Esophagus squamous epithelium (tissue), 5 donors: ENCODE measurements around the gene GPR18. TPM values are rescaled to one million over a fixed set of nuclear protein-coding genes. Genes with fewer than 3 reads are reported as not detected.

Experiments
- DNase-seq: peaks from one replicate; lab custom pipeline; 2025; lab: John Stamatoyannopoulos, UW
- H3K27ac ChIP-seq, 4 donors: fragments of 200-600 bp; sonication (generic); one replicate each; pipeline ENCODE4 v1.5.1; 2016 to 2019; ENCODE audit warnings: mild to moderate bottlenecking in 1 of 4
- H3K27me3 ChIP-seq, 4 donors: fragments of 200-600 bp; sonication (generic); 1 replicate in 3 of 4; 2 replicates in 1 of 4; pipeline versions ENCODE4 v1.5.1 to v1.6.0; 2017 to 2021; ENCODE audit warnings: antibody characterized with exemption in 1 of 4
- H3K36me3 ChIP-seq, 3 donors: fragments of 200-600 bp; sonication (generic); one replicate each; pipeline ENCODE4 v1.5.1; 2016 to 2019
- H3K4me1 ChIP-seq, 3 donors: fragments of 200-600 bp; sonication (generic); one replicate each; pipeline ENCODE4 v1.5.1; 2017 to 2019
- H3K4me3 ChIP-seq, 4 donors: fragments of 200-600 bp; sonication (generic); 1 replicate in 3 of 4; 2 replicates in 1 of 4; pipeline ENCODE4 v1.5.1; 2016 to 2019; ENCODE audit warnings: mild to moderate bottlenecking in 2 of 4, moderate library complexity in 1 of 4
- H3K9me3 ChIP-seq, 3 donors: fragments of 200-600 bp; sonication (generic); one replicate each; pipeline ENCODE4 v1.5.1; 2016 to 2019
- POLR2A ChIP-seq, 4 donors: fragments of 450-650 bp; IDR thresholded peaks; one replicate each; pipeline ENCODE4 v1.6.1; 2017; ENCODE audit warnings: antibody characterized with exemption in 4 of 4, mild to moderate bottlenecking in 4 of 4, moderate library complexity in 3 of 4
- WGBS, 2 donors: methylation state at CpG; one replicate each; pipeline ENCODE4 v1.1.5; 2018; 5-methylcytosine and 5-hydroxymethylcytosine counted together
- intact Hi-C: fragments of 100-400 bp; cut with DNase I; formaldehyde crosslinking; loops from one replicate; pipeline ENCODE4 v1.15.0; 2022
- total RNA-seq, 4 donors: library from RNA; depleted of rRNA; stranded (reverse); fragments of >200 nt; gene quantifications; one replicate each; pipeline ENCODE4 v1.1.0, GENCODE V29; 2016
- TF ChIP-seq, protein P1 (sequence below), 6 experiments: fragments of 450-650 bp in 4 of 6; fragments of 200-600 bp in 2 of 6; sonication (generic) in 2 of 6; IDR thresholded peaks; one replicate each; pipeline ENCODE4 v1.5.1; 2016 to 2019; ENCODE audit warnings: antibody characterized with exemption in 6 of 6, mild to moderate bottlenecking in 4 of 6, moderate library complexity in 4 of 6
- donor health status: DM: yes; HTN: yes; CAD: no.

The GPR18 gene
- total RNA-seq, 4 donors from 2014 or later: 0.19 TPM; not detected in 3

DNA sequence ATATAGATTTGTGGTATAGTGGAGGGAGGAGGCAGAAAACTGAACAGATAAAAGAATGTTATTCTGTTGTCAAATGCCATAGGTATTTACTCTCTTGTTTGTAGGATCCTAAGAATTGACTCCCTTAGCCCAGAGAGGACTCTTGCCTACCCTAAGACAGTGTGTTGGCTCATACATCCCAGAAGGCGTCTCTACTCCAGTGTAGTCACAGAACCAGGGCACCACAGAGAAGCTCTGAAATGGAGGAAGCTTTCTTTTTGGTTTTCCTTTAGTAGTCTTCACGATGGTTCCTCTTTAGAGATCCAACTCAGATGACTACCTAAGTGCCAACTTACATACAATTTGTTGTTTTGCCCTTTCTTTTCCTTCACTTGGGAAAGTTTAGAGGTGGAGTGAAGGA lies 35.0 kb upstream of the GPR18 start:
- Histone ChIP-seq H3K4me1 (peaks cover 2 to 50% (median 15%) of the 10 kb centered on the region in 3 donors), H3K27ac (no peak overlapping the region), H3K36me3 (peaks cover 0 to 8% (median 0%) of the 10 kb centered on the region in 3 donors), H3K27me3 (no peaks in the 10 kb centered on the region), H3K4me3 (no peak overlapping the region), H3K9me3 (no peaks in the 10 kb centered on the region)
- DNase-seq: no peak
- TF ChIP-seq, protein P1, sequence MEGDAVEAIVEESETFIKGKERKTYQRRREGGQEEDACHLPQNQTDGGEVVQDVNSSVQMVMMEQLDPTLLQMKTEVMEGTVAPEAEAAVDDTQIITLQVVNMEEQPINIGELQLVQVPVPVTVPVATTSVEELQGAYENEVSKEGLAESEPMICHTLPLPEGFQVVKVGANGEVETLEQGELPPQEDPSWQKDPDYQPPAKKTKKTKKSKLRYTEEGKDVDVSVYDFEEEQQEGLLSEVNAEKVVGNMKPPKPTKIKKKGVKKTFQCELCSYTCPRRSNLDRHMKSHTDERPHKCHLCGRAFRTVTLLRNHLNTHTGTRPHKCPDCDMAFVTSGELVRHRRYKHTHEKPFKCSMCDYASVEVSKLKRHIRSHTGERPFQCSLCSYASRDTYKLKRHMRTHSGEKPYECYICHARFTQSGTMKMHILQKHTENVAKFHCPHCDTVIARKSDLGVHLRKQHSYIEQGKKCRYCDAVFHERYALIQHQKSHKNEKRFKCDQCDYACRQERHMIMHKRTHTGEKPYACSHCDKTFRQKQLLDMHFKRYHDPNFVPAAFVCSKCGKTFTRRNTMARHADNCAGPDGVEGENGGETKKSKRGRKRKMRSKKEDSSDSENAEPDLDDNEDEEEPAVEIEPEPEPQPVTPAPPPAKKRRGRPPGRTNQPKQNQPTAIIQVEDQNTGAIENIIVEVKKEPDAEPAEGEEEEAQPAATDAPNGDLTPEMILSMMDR (IDR thresholded peaks at IDR 0.05): no peak
- TF ChIP-seq POLR2A (IDR thresholded peaks at IDR 0.05): no peak
- 68 to 83% methylated on average over 2 of the region's 2 CpGs for WGBS, 2 donors
- intact Hi-C loops: no loop called here

- DNase-seq: no peak
- 59 to 63% methylated on average over 3 of the region's 3 CpGs for WGBS, 2 donors
- Histone ChIP-seq H3K27ac (peak overlapping the region in 3 of 4 donors; percentile 72 to 84 (median 78)), H3K9me3 (no peaks in the 10 kb centered on the region), H3K4me3 (no peak overlapping the region), H3K4me1 (peaks cover 18 to 73% (median 30%) of the 10 kb centered on the region in 3 donors), H3K27me3 (no peaks in the 10 kb centered on the region), H3K36me3 (peaks cover 0 to 8% (median 0%) of the 10 kb centered on the region in 3 donors)
- TF ChIP-seq, protein P1 (IDR thresholded peaks at IDR 0.05): no peak
- TF ChIP-seq POLR2A (IDR thresholded peaks at IDR 0.05): no peak
- intact Hi-C loops: no loop called here
Measured at GRCh38 chr13:99290894-99291293, 32.7 kb upstream of the GPR18 start.

DNA sequence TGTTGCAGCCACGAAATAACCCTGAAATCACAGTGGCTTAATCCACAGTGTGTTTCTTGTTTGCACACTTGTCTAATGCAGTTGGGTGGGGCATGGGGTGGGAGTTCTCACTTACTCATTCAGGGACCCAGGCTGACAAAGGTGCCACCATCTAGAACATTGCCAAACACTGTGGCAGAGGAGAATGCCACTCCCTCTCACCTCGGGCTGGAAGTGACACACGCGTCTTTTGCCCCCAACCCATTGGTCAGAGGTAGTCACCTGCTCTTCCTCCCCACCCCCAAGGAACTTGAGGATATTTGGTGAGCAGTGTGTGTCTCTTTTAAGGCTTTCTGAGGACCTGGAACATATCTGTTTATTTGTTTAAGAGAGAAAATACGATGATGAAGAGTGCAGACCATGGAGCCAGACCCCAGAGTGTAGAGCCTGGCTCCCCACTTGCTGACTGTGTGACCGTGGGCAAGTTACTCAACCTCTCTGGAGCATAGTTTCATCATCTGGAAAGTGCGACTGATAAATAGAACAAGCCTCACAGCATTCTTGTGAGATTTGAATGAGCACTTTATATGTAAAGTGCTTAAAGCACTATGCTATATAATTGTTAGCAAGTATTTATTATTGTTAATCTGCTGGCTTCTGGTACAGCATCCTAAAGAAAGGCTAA lies 31.6 kb upstream of the GPR18 start:
- Histone ChIP-seq H3K27me3 (no peaks in the 10 kb centered on the region), H3K36me3 (peaks cover 0 to 8% (median 0%) of the 10 kb centered on the region in 3 donors), H3K4me1 (peaks cover 18 to 79% (median 40%) of the 10 kb centered on the region in 3 donors), H3K4me3 (no peak overlapping the region), H3K9me3 (no peaks in the 10 kb centered on the region), H3K27ac (peak overlapping the region; percentile 53 to 84 (median 75))
- TF ChIP-seq, protein P1 (IDR thresholded peaks at IDR 0.05): no peak
- TF ChIP-seq POLR2A (IDR thresholded peaks at IDR 0.05): no peak
- DNase-seq: no peak
- 50 to 52% methylated on average over 7 of the region's 7 CpGs for WGBS, 2 donors
- intact Hi-C loops: no loop called here

GRCh38 chr13:99289271-99289670 lies 31.1 kb upstream of the GPR18 start:
- Histone ChIP-seq H3K27ac (peak overlapping the region; percentile 68 to 84 (median 75)), H3K4me3 (no peak overlapping the region), H3K9me3 (no peaks in the 10 kb centered on the region), H3K36me3 (peaks cover 0 to 8% (median 0%) of the 10 kb centered on the region in 3 donors), H3K4me1 (peaks cover 18 to 81% (median 40%) of the 10 kb centered on the region in 3 donors), H3K27me3 (no peaks in the 10 kb centered on the region)
- WGBS, 2 donors: 30 to 40% methylated on average over 2 of the region's 2 CpGs
- no peak for DNase-seq
- TF ChIP-seq POLR2A (IDR thresholded peaks at IDR 0.05): no peak
- TF ChIP-seq, protein P1 (IDR thresholded peaks at IDR 0.05): no peak
- intact Hi-C loops: no loop called here

DNA sequence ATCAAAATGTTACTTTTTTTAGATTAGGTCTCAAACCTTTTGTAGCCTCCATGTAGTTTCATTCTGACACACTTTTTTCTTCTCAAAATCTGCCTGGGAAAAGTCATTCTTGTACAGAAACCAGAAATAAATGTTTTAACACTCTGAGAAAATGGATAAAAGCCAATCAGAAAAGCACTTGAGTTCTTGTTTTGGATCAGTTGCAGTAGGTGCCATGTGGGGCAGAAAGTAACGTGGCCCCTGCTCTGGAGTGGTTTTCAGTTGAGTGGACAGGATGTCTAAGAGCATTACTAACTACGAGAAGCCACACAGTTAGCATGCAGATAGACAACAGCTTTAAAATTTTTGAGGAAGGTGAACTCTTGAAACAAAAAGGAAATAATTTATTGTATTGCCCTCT lies 29.9 kb upstream of the GPR18 start:
- DNase-seq: no peak
- Histone ChIP-seq H3K36me3 (peaks cover 0 to 3% (median 0%) of the 10 kb centered on the region in 3 donors), H3K4me1 (peaks cover 18 to 92% (median 41%) of the 10 kb centered on the region in 3 donors), H3K27ac (peak overlapping the region; percentile 25 to 84 (median 73)), H3K4me3 (no peak overlapping the region), H3K27me3 (no peaks in the 10 kb centered on the region), H3K9me3 (no peaks in the 10 kb centered on the region)
- TF ChIP-seq, protein P1 (IDR thresholded peaks at IDR 0.05): no peak
- TF ChIP-seq POLR2A (IDR thresholded peaks at IDR 0.05): no peak
- WGBS, 2 donors: 25 to 26% methylated on average over 2 of the region's 2 CpGs
- intact Hi-C loops: no loop called here
